ENCODE results near the gene RBBP8NL.

RBBP8NL gene

GRCh38 chr20:62400541-62400940, 26.8 kb downstream of the RBBP8NL start:
- Histone ChIP-seq H3K27me3 (replicated peaks; ENCODE audit: control insufficient read depth, insufficient read depth, low read length) (no peaks in the 10 kb centered on the region), H3K4me1 (ENCODE audit: control insufficient read depth, insufficient read depth, low read length) (no peaks in the 10 kb centered on the region), H3K9me3 (ENCODE audit: control insufficient read depth, low read length) (no peaks in the 10 kb centered on the region), H3K9ac (ENCODE audit: low read length) (no peak overlapping the region), H3K36me3 (ENCODE audit: control insufficient read depth, insufficient read depth, low read length, severe bottlenecking) (no peaks in the 10 kb centered on the region), H3K4me3 (ENCODE audit: low read length) (no peak overlapping the region)
- DNase-seq (ENCODE audit: low read depth), result no peak

GRCh38 chr20:62400021-62400420, 27.3 kb downstream of the RBBP8NL start:
- Histone ChIP-seq H3K9ac (ENCODE audit: low read length) (no peak overlapping the region), H3K4me3 (ENCODE audit: low read length) (no peak overlapping the region), H3K9me3 (ENCODE audit: control insufficient read depth, low read length) (no peaks in the 10 kb centered on the region), H3K36me3 (ENCODE audit: control insufficient read depth, insufficient read depth, low read length, severe bottlenecking) (no peaks in the 10 kb centered on the region), H3K27me3 (replicated peaks; ENCODE audit: control insufficient read depth, insufficient read depth, low read length) (no peaks in the 10 kb centered on the region), H3K4me1 (ENCODE audit: control insufficient read depth, insufficient read depth, low read length) (no peaks in the 10 kb centered on the region)
- DNase-seq (ENCODE audit: low read depth), result no peak

DNA sequence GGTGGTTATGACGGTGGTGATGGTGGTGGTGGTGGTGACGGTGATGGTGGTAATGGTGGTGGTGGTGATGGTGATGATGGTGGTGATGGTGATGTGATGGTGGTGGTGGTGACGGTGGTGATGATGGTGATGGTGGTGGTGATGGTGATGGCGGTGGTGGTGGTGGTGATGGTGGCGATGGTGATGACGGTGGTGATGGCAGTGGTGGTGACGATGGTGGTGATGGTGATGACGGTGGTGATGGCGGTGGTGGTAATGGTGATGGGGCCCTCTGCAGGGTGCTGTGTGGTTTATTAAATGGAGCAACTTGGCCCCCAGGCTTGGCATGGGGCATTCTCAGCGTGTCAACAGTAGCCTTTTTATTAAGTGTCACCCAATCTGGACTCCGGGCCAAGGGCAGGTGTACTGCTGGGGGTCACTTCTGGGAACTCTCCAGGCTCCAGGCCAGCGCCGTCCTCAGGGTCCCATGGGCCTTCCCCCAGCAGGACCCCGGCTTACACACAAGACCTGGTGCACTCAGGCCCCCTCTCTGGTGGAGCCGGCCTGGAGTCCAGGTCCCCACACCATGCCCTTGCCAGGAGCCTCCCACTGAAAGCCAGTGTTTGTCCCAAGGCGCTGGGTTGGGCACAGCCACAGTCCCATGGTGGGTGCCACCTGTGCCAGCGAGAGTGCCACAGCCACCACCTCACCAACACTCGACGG, 29.1 kb downstream of the RBBP8NL start:
- H3K4me1 ChIP-seq (ENCODE audit: control insufficient read depth, insufficient read depth, low read length), result no peaks in the 10 kb centered on the region
- H3K9me3 ChIP-seq (ENCODE audit: control insufficient read depth, low read length), result no peaks in the 10 kb centered on the region
- no peaks in the 10 kb centered on the region for H3K27me3 ChIP-seq (replicated peaks; ENCODE audit: control insufficient read depth, insufficient read depth, low read length)
- no peak for DNase-seq (ENCODE audit: low read depth)
- no peak overlapping the region for H3K9ac ChIP-seq (ENCODE audit: low read length)
- no peaks in the 10 kb centered on the region for H3K36me3 ChIP-seq (ENCODE audit: control insufficient read depth, insufficient read depth, low read length, severe bottlenecking)
- no peak overlapping the region for H3K4me3 ChIP-seq (ENCODE audit: low read length)

DNA sequence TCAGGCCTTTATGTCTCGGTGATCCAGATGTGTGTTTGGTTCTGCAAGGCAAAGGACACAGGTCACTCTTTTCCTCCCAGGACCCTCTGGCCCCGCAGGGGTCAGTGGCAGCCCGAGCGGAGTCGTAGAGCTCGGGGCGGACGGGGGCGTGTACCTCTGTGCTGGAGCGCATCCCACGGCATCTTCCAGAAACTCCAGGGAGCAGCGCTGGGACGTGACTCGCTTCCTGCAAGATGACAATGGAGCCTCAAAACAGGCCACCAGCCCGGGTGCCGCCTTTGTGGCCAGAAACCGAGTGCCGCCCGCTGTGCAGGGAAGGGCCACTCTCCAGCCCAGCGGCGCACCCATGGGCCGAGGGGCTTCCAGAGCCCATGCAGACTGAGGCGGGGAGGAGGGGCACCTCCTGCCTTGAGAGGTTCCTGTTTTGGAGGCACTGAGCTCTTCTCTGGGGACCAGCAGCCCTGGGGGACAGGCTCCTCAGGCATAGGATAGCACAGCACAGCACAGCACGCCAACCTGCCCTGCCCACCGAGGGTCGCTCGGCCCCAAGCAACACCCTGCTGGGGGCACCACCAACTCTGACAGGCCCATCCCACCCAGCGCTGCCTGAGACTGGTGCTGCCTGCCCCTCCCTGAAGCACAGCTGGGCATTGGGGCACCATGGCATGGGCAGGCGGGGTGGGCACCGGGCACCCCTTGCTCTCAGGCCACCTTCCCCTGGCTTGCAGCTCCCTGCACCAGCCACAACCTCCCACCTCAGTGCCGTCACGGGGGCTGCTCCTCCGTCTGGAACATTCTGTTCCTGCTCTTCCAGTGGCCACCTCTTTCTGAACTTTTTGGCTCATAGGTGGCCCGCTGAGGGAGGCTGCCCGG, 30.7 kb downstream of the RBBP8NL start:
- Histone ChIP-seq H3K27me3 (replicated peaks; ENCODE audit: control insufficient read depth, insufficient read depth, low read length) (no peaks in the 10 kb centered on the region), H3K4me3 (ENCODE audit: low read length) (no peak overlapping the region), H3K9ac (ENCODE audit: low read length) (no peak overlapping the region), H3K9me3 (ENCODE audit: control insufficient read depth, low read length) (no peaks in the 10 kb centered on the region), H3K4me1 (ENCODE audit: control insufficient read depth, insufficient read depth, low read length) (no peaks in the 10 kb centered on the region), H3K36me3 (ENCODE audit: control insufficient read depth, insufficient read depth, low read length, severe bottlenecking) (no peaks in the 10 kb centered on the region)
- DNase-seq (ENCODE audit: low read depth), result no peak

- Histone ChIP-seq H3K4me3 (ENCODE audit: low read length) (no peak overlapping the region), H3K27me3 (replicated peaks; ENCODE audit: control insufficient read depth, insufficient read depth, low read length) (no peaks in the 10 kb centered on the region), H3K4me1 (ENCODE audit: control insufficient read depth, insufficient read depth, low read length) (no peaks in the 10 kb centered on the region), H3K9ac (ENCODE audit: low read length) (no peak overlapping the region), H3K36me3 (ENCODE audit: control insufficient read depth, insufficient read depth, low read length, severe bottlenecking) (no peaks in the 10 kb centered on the region), H3K9me3 (ENCODE audit: control insufficient read depth, low read length) (no peaks in the 10 kb centered on the region)
- DNase-seq (ENCODE audit: low read depth), result no peak
These were observed 31.8 kb downstream of the RBBP8NL start for GRCh38 chr20:62395311-62396242.

DNA sequence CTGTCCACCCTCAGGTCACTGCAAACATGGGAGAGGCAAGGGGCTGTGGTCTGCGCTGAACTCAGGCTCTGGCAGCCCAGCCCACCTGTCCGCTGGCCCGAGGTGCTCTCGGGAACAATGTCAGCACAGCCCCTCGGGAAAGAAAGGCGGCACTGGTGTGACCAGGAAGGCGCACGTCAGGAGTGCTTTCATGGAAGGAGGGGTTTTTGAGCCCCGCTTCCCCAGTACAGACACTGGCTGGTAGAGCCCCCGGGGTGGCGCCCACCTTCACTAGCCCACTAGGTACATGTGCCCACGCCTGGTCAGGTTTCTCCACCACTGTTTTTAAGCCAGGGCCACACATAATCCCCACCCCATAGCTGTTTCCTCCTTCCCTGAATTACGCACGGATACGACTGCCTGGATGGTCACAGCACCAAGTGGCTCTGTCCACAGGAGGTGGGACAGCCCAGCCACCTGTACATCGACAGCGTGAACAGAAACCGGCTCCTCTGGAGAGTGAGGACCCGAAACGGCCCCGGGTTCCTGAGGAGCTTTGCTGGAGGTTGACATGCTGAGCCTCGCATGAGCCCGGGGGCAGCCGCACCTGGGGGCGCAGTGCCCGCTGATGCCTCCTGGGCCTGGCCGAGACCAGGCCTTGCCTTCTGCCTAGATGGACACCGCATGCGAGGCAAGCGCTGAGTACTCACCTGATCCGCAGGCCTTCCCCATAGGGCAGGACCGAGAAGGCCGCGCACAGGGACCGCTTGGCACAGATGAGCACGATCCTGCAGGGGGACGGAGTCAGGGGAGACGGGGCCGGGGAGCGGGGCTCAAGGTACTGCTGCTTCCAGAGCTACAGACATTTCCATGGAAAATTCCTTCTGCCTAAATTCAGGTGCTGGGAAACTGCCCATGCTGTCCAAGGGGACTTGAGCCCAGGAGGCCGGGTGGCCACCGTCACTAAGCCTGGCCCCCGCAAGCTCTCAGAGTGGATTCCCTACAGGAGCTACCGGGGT, 32.8 kb downstream of the RBBP8NL start:
- no peak overlapping the region for H3K4me3 ChIP-seq (ENCODE audit: low read length)
- DNase-seq (ENCODE audit: low read depth), result no peak
- H3K9me3 ChIP-seq (ENCODE audit: control insufficient read depth, low read length), result no peaks in the 10 kb centered on the region
- peaks cover 6% of the 10 kb centered on the region for H3K36me3 ChIP-seq (ENCODE audit: control insufficient read depth, insufficient read depth, low read length, severe bottlenecking)
- no peak overlapping the region for H3K9ac ChIP-seq (ENCODE audit: low read length)
- H3K27me3 ChIP-seq (replicated peaks; ENCODE audit: control insufficient read depth, insufficient read depth, low read length), result no peaks in the 10 kb centered on the region
- no peaks in the 10 kb centered on the region for H3K4me1 ChIP-seq (ENCODE audit: control insufficient read depth, insufficient read depth, low read length)

- no peak for DNase-seq (ENCODE audit: low read depth)
- no peak overlapping the region for H3K9ac ChIP-seq (ENCODE audit: low read length)
- H3K4me3 ChIP-seq (ENCODE audit: low read length), result no peak overlapping the region
- H3K4me1 ChIP-seq (ENCODE audit: control insufficient read depth, insufficient read depth, low read length), result no peaks in the 10 kb centered on the region
- H3K9me3 ChIP-seq (ENCODE audit: control insufficient read depth, low read length), result no peaks in the 10 kb centered on the region
- H3K27me3 ChIP-seq (replicated peaks; ENCODE audit: control insufficient read depth, insufficient read depth, low read length), result no peaks in the 10 kb centered on the region
- peaks cover 14% of the 10 kb centered on the region for H3K36me3 ChIP-seq (ENCODE audit: control insufficient read depth, insufficient read depth, low read length, severe bottlenecking)
These were observed 33.5 kb downstream of the RBBP8NL start for GRCh38 chr20:62393830-62394229.

GRCh38 chr20:62393335-62393665, 34.0 kb downstream of the RBBP8NL start:
- Histone ChIP-seq H3K27me3 (replicated peaks; ENCODE audit: control insufficient read depth, insufficient read depth, low read length) (no peaks in the 10 kb centered on the region), H3K9ac (ENCODE audit: low read length) (no peak overlapping the region), H3K4me1 (ENCODE audit: control insufficient read depth, insufficient read depth, low read length) (peaks cover 1% of the 10 kb centered on the region), H3K4me3 (ENCODE audit: low read length) (no peak overlapping the region), H3K36me3 (ENCODE audit: control insufficient read depth, insufficient read depth, low read length, severe bottlenecking) (peaks cover 19% of the 10 kb centered on the region), H3K9me3 (ENCODE audit: control insufficient read depth, low read length) (no peaks in the 10 kb centered on the region)
- no peak for DNase-seq (ENCODE audit: low read depth)

DNA sequence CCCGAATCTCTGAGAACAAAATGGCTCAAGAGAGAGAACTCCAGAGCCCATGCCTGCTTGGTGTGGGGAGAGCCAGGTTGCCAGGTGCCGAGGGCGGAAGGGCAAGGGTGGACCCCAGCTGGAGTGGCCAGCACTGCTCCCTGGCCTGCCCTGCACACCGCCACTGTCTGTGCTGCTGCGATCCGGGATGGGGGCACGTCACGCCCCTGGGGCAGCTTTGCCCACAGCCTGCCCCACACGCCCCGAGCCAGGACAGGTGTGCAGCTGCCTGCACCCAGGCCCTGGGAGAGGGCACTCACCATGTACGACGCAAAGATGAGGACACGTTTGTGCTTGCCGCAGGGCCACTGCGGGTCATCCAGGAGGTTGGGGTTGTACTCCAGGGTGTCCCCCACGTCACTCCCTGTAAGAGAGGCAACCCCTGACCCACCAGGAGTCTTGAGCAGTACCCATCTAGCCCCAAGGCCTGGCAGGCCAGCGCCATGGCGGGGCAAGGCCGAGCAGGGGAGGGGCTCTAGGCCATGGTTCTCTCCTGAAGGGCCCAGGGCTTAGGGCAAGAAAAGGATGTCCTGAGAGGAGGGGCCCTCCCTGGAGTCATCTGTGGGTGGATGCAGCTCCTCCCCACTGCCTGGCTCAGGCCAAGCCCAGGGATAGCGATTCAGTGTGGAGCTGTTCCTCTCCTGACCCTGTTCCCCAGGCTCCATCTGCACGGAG, 34.6 kb downstream of the RBBP8NL start:
- H3K4me3 ChIP-seq (ENCODE audit: low read length), result no peak overlapping the region
- H3K27me3 ChIP-seq (replicated peaks; ENCODE audit: control insufficient read depth, insufficient read depth, low read length), result no peaks in the 10 kb centered on the region
- no peak overlapping the region for H3K9ac ChIP-seq (ENCODE audit: low read length)
- DNase-seq (ENCODE audit: low read depth), result no peak
- peaks cover 6% of the 10 kb centered on the region for H3K4me1 ChIP-seq (ENCODE audit: control insufficient read depth, insufficient read depth, low read length)
- H3K9me3 ChIP-seq (ENCODE audit: control insufficient read depth, low read length), result no peaks in the 10 kb centered on the region
- H3K36me3 ChIP-seq (ENCODE audit: control insufficient read depth, insufficient read depth, low read length, severe bottlenecking), result peaks cover 22% of the 10 kb centered on the region

GRCh38 chr20:62392077-62392418, 35.3 kb downstream of the RBBP8NL start:
- DNase-seq (ENCODE audit: low read depth), result no peak
- no peak overlapping the region for H3K9ac ChIP-seq (ENCODE audit: low read length)
- peaks cover 9% of the 10 kb centered on the region for H3K4me1 ChIP-seq (ENCODE audit: control insufficient read depth, insufficient read depth, low read length)
- H3K4me3 ChIP-seq (ENCODE audit: low read length), result no peak overlapping the region
- no peaks in the 10 kb centered on the region for H3K27me3 ChIP-seq (replicated peaks; ENCODE audit: control insufficient read depth, insufficient read depth, low read length)
- peaks cover 22% of the 10 kb centered on the region for H3K36me3 ChIP-seq (ENCODE audit: control insufficient read depth, insufficient read depth, low read length, severe bottlenecking)
- H3K9me3 ChIP-seq (ENCODE audit: control insufficient read depth, low read length), result no peaks in the 10 kb centered on the region
